IMR-90 (cell line): ENCODE results near the gene MLH3. TPM values are rescaled to one million over a fixed set of nuclear protein-coding genes. Genes with fewer than 3 reads are reported as not detected.

Experiments used
- ATAC-seq: fragments of 200-7000 bp; cut with Tn5 transposase; 2 replicates; pipeline ENCODE4 v1.9.1; 2020; ENCODE audit warnings: low read depth, mild to moderate bottlenecking, moderate library complexity
- BruUV-seq: library from RNA; stranded (reverse); fragments of 400-500 nt; replicated peaks from 2 replicates; lab custom pipeline; 2021; lab: Mats Ljungman, UMichigan
- CTCF ChIA-PET: fragments of 300-600 bp; formaldehyde crosslinking; extraction: SDS; loops from one replicate; lab custom pipeline; 2021; ENCODE audit warnings: antibody characterized with exemption; lab: Yijun Ruan, JAX
- POLR2A ChIA-PET: fragments of 300-600 bp; sonication (Branson Sonifier 250); formaldehyde crosslinking; loops from one replicate; lab custom pipeline; 2022; ENCODE audit warnings: antibody characterized with exemption; ENCODE audit not compliant: unreplicated experiment; lab: Charles Lee
- DNase-seq: peaks from one replicate; pipeline ENCODE4 v3.0.0; 2013
- H2AFZ ChIP-seq: replicated peaks from 2 replicates; pipeline ENCODE3; 2013; ENCODE audit warnings: low read length, mild to moderate bottlenecking; ENCODE audit not compliant: poor library complexity
- H2AK5ac ChIP-seq: 2 replicates; pipeline ENCODE4 v1.6.1; 2013; ENCODE audit warnings: low read depth, low read length, inconsistent platforms
- H2AK9ac ChIP-seq: replicated peaks from 2 replicates; pipeline ENCODE3; 2013; ENCODE audit warnings: mild to moderate bottlenecking, low read depth, low read length, moderate library complexity; ENCODE audit not compliant: poor library complexity
- H2BK120ac ChIP-seq: 2 replicates; pipeline ENCODE4 v1.6.1; 2013; ENCODE audit warnings: low read depth, low read length, inconsistent platforms
- H2BK15ac ChIP-seq: 3 replicates; pipeline ENCODE4 v1.6.1; 2013; ENCODE audit warnings: low read depth, low read length, inconsistent platforms
- H2BK20ac ChIP-seq: 2 replicates; pipeline ENCODE4 v1.6.1; 2013; ENCODE audit warnings: low read depth, mild to moderate bottlenecking, inconsistent platforms, low read length, moderate library complexity
- H2BK5ac ChIP-seq: 2 replicates; pipeline ENCODE4 v1.6.1; 2013; ENCODE audit warnings: mild to moderate bottlenecking, low read depth, low read length, inconsistent platforms; ENCODE audit not compliant: poor library complexity, severe bottlenecking
- H3K14ac ChIP-seq: replicated peaks from 2 replicates; pipeline ENCODE4 v1.6.1; 2013; ENCODE audit warnings: low read depth, low read length, inconsistent platforms
- H3K18ac ChIP-seq: 2 replicates; pipeline ENCODE4 v1.6.1; 2013; ENCODE audit warnings: low read depth, low read length, control low read depth
- H3K23ac ChIP-seq: 2 replicates; pipeline ENCODE4 v1.6.1; 2013; ENCODE audit warnings: low read depth, low read length, inconsistent platforms
- H3K27ac ChIP-seq: 2 replicates; pipeline ENCODE4 v1.5.1; 2013; ENCODE audit warnings: mild to moderate bottlenecking, control low read depth, low read length; ENCODE audit not compliant: insufficient read depth
- H3K27me3 ChIP-seq: 2 replicates; pipeline ENCODE4 v1.6.1; 2013; ENCODE audit warnings: low read length; ENCODE audit not compliant: control insufficient read depth, insufficient read depth
- H3K36me3 ChIP-seq: 2 replicates; pipeline ENCODE4 v1.6.1; 2013; ENCODE audit warnings: low read length, mixed read lengths; ENCODE audit not compliant: control insufficient read depth, insufficient read depth
- H3K4ac ChIP-seq: 2 replicates; pipeline ENCODE4 v1.6.1; 2013; ENCODE audit warnings: low read depth, low read length, inconsistent platforms
- H3K4me1 ChIP-seq: 2 replicates; pipeline ENCODE4 v1.6.1; 2013; ENCODE audit warnings: low read length, mixed read lengths; ENCODE audit not compliant: control insufficient read depth, insufficient read depth
- H3K4me2 ChIP-seq: 2 replicates; pipeline ENCODE4 v1.6.1; 2013; ENCODE audit warnings: low read depth, mild to moderate bottlenecking, control low read depth, low read length, moderate library complexity
- H3K4me3 ChIP-seq: 2 replicates; pipeline ENCODE4 v1.5.1; 2013; ENCODE audit warnings: low read depth, mild to moderate bottlenecking, control low read depth, low read length, moderate library complexity; ENCODE audit not compliant: insufficient read depth
- H3K56ac ChIP-seq: 2 replicates; pipeline ENCODE4 v1.6.1; 2013; ENCODE audit warnings: low read length, inconsistent platforms; ENCODE audit not compliant: insufficient read depth; ENCODE audit errors: extremely low read depth
- H3K79me1 ChIP-seq, 2 experiments: 2 replicates each; pipeline ENCODE4 v1.6.1; 2013; ENCODE audit warnings: low read length in 2 of 2, inconsistent platforms in 1 of 2, low read depth in 1 of 2
- H3K9ac ChIP-seq: 2 replicates; pipeline ENCODE4 v1.6.1; 2013; ENCODE audit warnings: low read depth, low read length, control low read depth
- H3K9me1 ChIP-seq: 2 replicates; pipeline ENCODE4 v1.6.1; 2013; ENCODE audit warnings: low read length, inconsistent platforms; ENCODE audit not compliant: insufficient read depth
- H3K9me3 ChIP-seq: 2 replicates; pipeline ENCODE4 v1.6.1; 2013; ENCODE audit warnings: low read length; ENCODE audit not compliant: control insufficient read depth, insufficient read depth
- H4K20me1 ChIP-seq: 2 replicates; pipeline ENCODE4 v1.6.1; 2013; ENCODE audit warnings: low read length, inconsistent platforms; ENCODE audit not compliant: insufficient read depth
- H4K5ac ChIP-seq: 2 replicates; pipeline ENCODE4 v1.6.1; 2013; ENCODE audit warnings: mild to moderate bottlenecking, low read depth, low read length, control low read depth
- H4K8ac ChIP-seq, 2 experiments: 2 replicates each; pipeline ENCODE4 v1.6.1; 2013; ENCODE audit warnings: low read depth in 2 of 2, low read length in 2 of 2, control low read depth in 1 of 2, inconsistent platforms in 1 of 2
- H4K91ac ChIP-seq: 2 replicates; pipeline ENCODE4 v1.6.1; 2013; ENCODE audit warnings: low read depth, low read length, inconsistent platforms; ENCODE audit not compliant: insufficient read depth
- ELK1 ChIP-seq: fragments of 150-350 bp; IDR thresholded peaks from 2 replicates; pipeline ENCODE4 v1.6.1; 2016; ENCODE audit warnings: low read depth, mild to moderate bottlenecking, low read length, moderate library complexity, borderline replicate concordance
- MAZ ChIP-seq: IDR thresholded peaks from 2 replicates; pipeline ENCODE4 v1.6.1; 2012; ENCODE audit warnings: low read depth, mild to moderate bottlenecking, low read length, improper control_type of control experiment, moderate library complexity, borderline replicate concordance
- NFE2L2 ChIP-seq: fragments of 150-350 bp; IDR thresholded peaks from 2 replicates; pipeline ENCODE4 v1.6.1; 2016; ENCODE audit warnings: low read depth, mild to moderate bottlenecking, low read length
- WGBS, 2 experiments: methylation state at CpG; one replicate each; pipeline versions ENCODE4 v1.1.5 to v1.1.7; 2013; ENCODE audit warnings: missing lambda C conversion rate in 2 of 2; ENCODE audit not compliant: insufficient read length in 1 of 2; ENCODE audit errors: extremely low coverage in 2 of 2; 5-methylcytosine and 5-hydroxymethylcytosine counted together
- dilution Hi-C: fragments of 300-500 bp; cut with HindIII; formaldehyde crosslinking; loops from one replicate; pipeline ENCODE4 v1.14.3; 2018; ENCODE audit warnings: low sequenced_read_pairs; ENCODE audit not compliant: unreplicated experiment
- in situ Hi-C: fragments of 300-500 bp; cut with MboI; formaldehyde crosslinking; loops from 3 replicates; pipeline ENCODE4 v1.14.3; 2019; ENCODE audit warnings: low sequenced_read_pairs, inconsistent platforms, mixed read lengths
- intact Hi-C: fragments of 100-400 bp; cut with micrococcal nuclease; formaldehyde crosslinking; loops from 2 replicates; pipeline ENCODE4 v1.10.0; 2022
- polyA plus RNA-seq, 3 experiments: library from polyadenylated mRNA; depleted of rRNA; stranded (reverse); fragments of >200 nt; gene quantifications; 2 replicates each; pipeline ENCODE4 v1.2.3, GENCODE V29; 2012; ENCODE audit warnings: low replicate concordance in 1 of 3
- total RNA-seq: library from RNA; depleted of rRNA; stranded (reverse); fragments of >200 nt; gene quantifications from 2 replicates; pipeline ENCODE4 v1.2.3, GENCODE V29; 2012

Gene MLH3
- total and polyA plus RNA-seq, 2 of the 4 experiments (the other 2 are of a cell fraction), result 5.6 to 14.7 TPM

- Histone ChIP-seq H4K8ac (no peak overlapping the region), H3K4me2 (no peak overlapping the region), H3K27ac (no peak overlapping the region), H3K4ac (no peak overlapping the region), H3K79me1 (peaks cover 0 to 3% of the 10 kb centered on the region in 2 experiments; a peak in 1 of 4 replicates), H3K14ac (no peak overlapping the region), H4K20me1 (no peaks in the 10 kb centered on the region), H3K27me3 (no peaks in the 10 kb centered on the region), H3K9me1 (no peaks in the 10 kb centered on the region), H3K23ac (no peak overlapping the region), H3K56ac (no peak overlapping the region), H3K36me3 (peaks cover 24% of the 10 kb centered on the region), H3K18ac (no peak overlapping the region), H2BK15ac (no peak overlapping the region), H4K5ac (no peak overlapping the region), H3K9ac (no peak overlapping the region), H4K91ac (no peak overlapping the region), H2AK5ac (no peak overlapping the region), H3K4me1 (0 out of 2 replicates have a peak, but pooled peaks cover 3% of the 10 kb centered on the region), H2BK120ac (no peak overlapping the region), H3K4me3 (no peak overlapping the region), H2BK20ac (no peak overlapping the region), H3K9me3 (no peaks in the 10 kb centered on the region), H2BK5ac (no peak overlapping the region), H2AFZ (no peak overlapping the region), H2AK9ac (no peak overlapping the region)
- intact Hi-C loops, result no loop called here
- in situ Hi-C loops, result no loop called here
- dilution Hi-C loops, result no loop called here
- CTCF ChIA-PET, result interaction anchor here (0.6 to 0.7 kb wide), 2 partner anchors 10 to 104 kb away, joined by 3 read pairs; no protein-coding TSS in a partner anchor
- TF ChIP-seq NFE2L2, result no peak
- no peak for TF ChIP-seq MAZ
- no peak for TF ChIP-seq ELK1
- no CpG with 5 or more reads among the region's 2 CpGs for WGBS, 2 experiments
- DNase-seq, result no peak
- no peak for ATAC-seq
- no TSS peak for BruUV-seq
- POLR2A ChIA-PET, result no interaction called here
These were observed 41.4 kb upstream of the MLH3 start for GRCh38 chr14:75092698-75093097.
